Fibroblast of lung (primary cell): ENCODE data around the gene ST6GAL1. TPM values are rescaled to one million over a fixed set of nuclear protein-coding genes. Genes with fewer than 3 reads are reported as not detected.
"Not testable (repeated sequence)": the region's sequence is repeated elsewhere in the genome, so short reads cannot be mapped to it uniquely, and the experiment has no call there.

Source experiments
- DNase-seq, 2 donors: peaks; one replicate each; pipeline versions ENCODE4 v3.0.0 to v3.0.0-alpha.2; 2010; ENCODE audit warnings: low read depth in 2 of 2
- H2AFZ ChIP-seq: 2 replicates; pipeline ENCODE4 v1.5.1; 2012; ENCODE audit warnings: low read length, control low read depth, inconsistent platforms
- H3K27ac ChIP-seq: 2 replicates; pipeline ENCODE4 v1.5.1; 2011; ENCODE audit warnings: low read length, control low read depth; ENCODE audit not compliant: insufficient read depth
- H3K27me3 ChIP-seq: 2 replicates; pipeline ENCODE4 v1.5.1; 2011; ENCODE audit warnings: mild to moderate bottlenecking, low read length; ENCODE audit not compliant: control insufficient read depth, insufficient read depth
- H3K36me3 ChIP-seq: 2 replicates; pipeline ENCODE4 v1.5.1; 2011; ENCODE audit warnings: low read length; ENCODE audit not compliant: control insufficient read depth, insufficient read depth
- H3K4me1 ChIP-seq: 2 replicates; pipeline ENCODE4 v1.5.1; 2011; ENCODE audit warnings: low read length; ENCODE audit not compliant: control insufficient read depth, insufficient read depth; ENCODE audit errors: extremely low read depth
- H3K4me2 ChIP-seq: 2 replicates; pipeline ENCODE4 v1.5.1; 2011; ENCODE audit warnings: low read length, control low read depth; ENCODE audit not compliant: insufficient read depth; ENCODE audit errors: extremely low read depth
- H3K4me3 ChIP-seq, 4 experiments: fragments of 200-600 bp in 1 of 4; sonication (generic) in 1 of 4; replicated peaks in 1 of 4; 2 replicates each; pipeline ENCODE4 v1.5.1; 2011 to 2016; ENCODE audit warnings: low read length in 4 of 4, low read depth in 3 of 4, mild to moderate bottlenecking in 3 of 4, control low read depth in 2 of 4, inconsistent platforms in 1 of 4, mixed read lengths in 1 of 4; ENCODE audit not compliant: insufficient read depth in 1 of 4; ENCODE audit errors: control extremely low read depth in 1 of 4
- H3K79me2 ChIP-seq: 2 replicates; pipeline ENCODE4 v1.5.1; 2012; ENCODE audit warnings: mild to moderate bottlenecking, low read length, inconsistent platforms; ENCODE audit not compliant: control insufficient read depth, insufficient read depth
- H3K9ac ChIP-seq: 2 replicates; pipeline ENCODE4 v1.5.1; 2011; ENCODE audit warnings: mild to moderate bottlenecking, low read length, control low read depth; ENCODE audit not compliant: insufficient read depth
- H3K9me3 ChIP-seq: 2 replicates; pipeline ENCODE4 v1.5.1; 2012; ENCODE audit warnings: low read depth, low read length; ENCODE audit not compliant: control insufficient read depth, insufficient read depth
- H4K20me1 ChIP-seq: 2 replicates; pipeline ENCODE4 v1.5.1; 2011; ENCODE audit warnings: low read length; ENCODE audit not compliant: control insufficient read depth, insufficient read depth; ENCODE audit errors: extremely low read depth
- CTCF ChIP-seq, 2 donors: IDR thresholded peaks in 1 of 2; conservative IDR thresholded peaks in 1 of 2; 1 replicate in 1 of 2; 2 replicates in 1 of 2; pipeline ENCODE4 v1.5.1; 2011 to 2012; ENCODE audit warnings: low read length in 2 of 2, control low read depth in 1 of 2, inconsistent platforms in 1 of 2, low read depth in 1 of 2, mild to moderate bottlenecking in 1 of 2
- EZH2 ChIP-seq: IDR thresholded peaks from 2 replicates; pipeline ENCODE4 v1.5.1; 2012; ENCODE audit warnings: low read length, control low read depth, mild to moderate bottlenecking; ENCODE audit errors: missing control alignments
- polyA plus RNA-seq, 2 donors: library from polyadenylated mRNA; depleted of rRNA in 1 of 2; stranded (reverse) in 1 of 2; unstranded in 1 of 2; fragments of >200 nt; gene quantifications; 2 replicates each; pipeline ENCODE4 v1.2.1, GENCODE V29; 2011 to 2012; ENCODE audit warnings: missing spikeins in 1 of 2
- total RNA-seq: library from RNA; depleted of rRNA; stranded (reverse); fragments of >200 nt; gene quantifications from 2 replicates; pipeline ENCODE4 v1.2.1, GENCODE V29; 2014

Gene ST6GAL1
- total and polyA plus RNA-seq, 2 donors (not counting 1 experiment from before 2014, with no cell fraction given) = 0.83 to 1.00 TPM

- no peaks in the 10 kb centered on the region for H3K79me2 ChIP-seq
- H3K27ac ChIP-seq = no peak overlapping the region
- DNase-seq = no peak
- no peak for TF ChIP-seq EZH2
- TF ChIP-seq CTCF (conservative IDR thresholded peaks at IDR 0.05 in 1 of 2, IDR thresholded peaks at IDR 0.05 in 1 of 2; ENCODE audit: low read depth in 1 of 2, low read length in 2 of 2) = no peak
- H4K20me1 ChIP-seq = no peaks in the 10 kb centered on the region
- H3K9me3 ChIP-seq = no peaks in the 10 kb centered on the region
- H3K4me3 ChIP-seq = no peak overlapping the region
- H3K27me3 ChIP-seq = no peaks in the 10 kb centered on the region
- H3K4me1 ChIP-seq = no peaks in the 10 kb centered on the region
- H3K36me3 ChIP-seq = no peaks in the 10 kb centered on the region
- H2AFZ ChIP-seq = no peak overlapping the region
- no peak overlapping the region for H3K4me2 ChIP-seq
- no peak overlapping the region for H3K9ac ChIP-seq
Measured at GRCh38 chr3:186883686-186884058, 46.7 kb upstream of the ST6GAL1 start.

- H2AFZ ChIP-seq, H3K27me3 ChIP-seq, DNase-seq, H3K36me3 ChIP-seq, H3K9ac ChIP-seq, H3K4me1 ChIP-seq, H3K4me3 ChIP-seq, H3K79me2 ChIP-seq, H3K4me2 ChIP-seq, H3K9me3 ChIP-seq, H4K20me1 ChIP-seq, H3K27ac ChIP-seq: not testable (repeated sequence)
Measured at GRCh38 chr3:186884868-186885267, 45.5 kb upstream of the ST6GAL1 start.

- H2AFZ ChIP-seq = no peak overlapping the region
- no peaks in the 10 kb centered on the region for H4K20me1 ChIP-seq
- H3K4me3 ChIP-seq = no peak overlapping the region
- no peak for DNase-seq
- no peaks in the 10 kb centered on the region for H3K4me1 ChIP-seq
- H3K27ac ChIP-seq = no peak overlapping the region
- no peak for TF ChIP-seq CTCF (conservative IDR thresholded peaks at IDR 0.05 in 1 of 2, IDR thresholded peaks at IDR 0.05 in 1 of 2; ENCODE audit: low read depth in 1 of 2, low read length in 2 of 2)
- TF ChIP-seq EZH2 = no peak
- H3K9me3 ChIP-seq = no peaks in the 10 kb centered on the region
- no peak overlapping the region for H3K9ac ChIP-seq
- H3K36me3 ChIP-seq = no peaks in the 10 kb centered on the region
- H3K4me2 ChIP-seq = no peak overlapping the region
- H3K27me3 ChIP-seq = no peaks in the 10 kb centered on the region
- no peaks in the 10 kb centered on the region for H3K79me2 ChIP-seq
Measured at GRCh38 chr3:186886202-186886981, 43.9 kb upstream of the ST6GAL1 start.

- not testable (repeated sequence) for H3K9me3 ChIP-seq, H3K27ac ChIP-seq, H3K79me2 ChIP-seq, H4K20me1 ChIP-seq, DNase-seq, H2AFZ ChIP-seq, H3K9ac ChIP-seq, H3K27me3 ChIP-seq, H3K36me3 ChIP-seq, H3K4me3 ChIP-seq, H3K4me1 ChIP-seq, H3K4me2 ChIP-seq
Measured at GRCh38 chr3:186887507-186887938, 42.8 kb upstream of the ST6GAL1 start.
